GM12801 (cell line): ENCODE measurements around the gene TNFAIP3.

ENCODE experiments used
- CTCF ChIP-seq: IDR thresholded peaks from one replicate; pipeline ENCODE4 v1.5.1; 2011; ENCODE audit warnings: control low read depth; ENCODE audit not compliant: insufficient read length; ENCODE audit errors: extremely low read depth

TNFAIP3 gene

GRCh38 chr6:137883400-137884148 is 16.5 kb downstream of the TNFAIP3 start:
- TF ChIP-seq CTCF, result no peak

GRCh38 chr6:137884149-137884909 is 17.3 kb downstream of the TNFAIP3 start:
- TF ChIP-seq CTCF, result no peak

GRCh38 chr6:137890983-137891537 is 24.0 kb downstream of the TNFAIP3 start:
- TF ChIP-seq CTCF, result no peak

- no peak for TF ChIP-seq CTCF
Observed at GRCh38 chr6:137892271-137892708, 25.2 kb downstream of the TNFAIP3 start.

GRCh38 chr6:137893181-137893580 is 26.1 kb downstream of the TNFAIP3 start:
- no peak for TF ChIP-seq CTCF

- no peak for TF ChIP-seq CTCF
Observed at GRCh38 chr6:137893726-137894125, 26.7 kb downstream of the TNFAIP3 start.

- no peak for TF ChIP-seq CTCF
Observed at GRCh38 chr6:137894779-137895385, 27.8 kb downstream of the TNFAIP3 start.
